ENCODE results near the gene ADD3. TPM values are rescaled to one million over a fixed set of nuclear protein-coding genes. Genes with fewer than 3 reads are reported as not detected.
"Not testable (repeated sequence)": the region's sequence is repeated elsewhere in the genome, so short reads cannot be mapped to it uniquely, and the experiment has no call there.

ADD3 gene
- polyA plus RNA-seq, 1 experiment = 192 TPM

- no peak overlapping the region for H3K4me3 ChIP-seq (ENCODE audit: low read depth, low read length)
- POLR2A ChIA-PET = interaction anchor here (0.8 kb wide), 1 partner anchor 106 kb away, joined by 3 read pairs; no protein-coding TSS in a partner anchor
- no peak for DNase-seq (ENCODE audit: low read depth, low spot score)
- H3K27ac ChIP-seq (ENCODE audit: low read depth, low read length) = no peak overlapping the region
- H3K9me3 ChIP-seq (ENCODE audit: control insufficient read depth, insufficient read depth, low read length) = no peaks in the 10 kb centered on the region
- CTCF ChIA-PET = interaction anchor here (0.6 to 3.2 kb wide), 2 partner anchors 223 to 230 kb away, joined by 3 to 25 read pairs; no protein-coding TSS in a partner anchor
- 0 out of 2 replicates have a peak, but pooled peaks have one; percentile 17 for TF ChIP-seq CTCF (IDR thresholded peaks at IDR 0.05; ENCODE audit: low read depth, low read length)
- no peaks in the 10 kb centered on the region for H3K27me3 ChIP-seq (ENCODE audit: control insufficient read depth, insufficient read depth, low read length)
These were observed 106.0 kb downstream of the ADD3 start for GRCh38 chr10:110113670-110114337.

DNA sequence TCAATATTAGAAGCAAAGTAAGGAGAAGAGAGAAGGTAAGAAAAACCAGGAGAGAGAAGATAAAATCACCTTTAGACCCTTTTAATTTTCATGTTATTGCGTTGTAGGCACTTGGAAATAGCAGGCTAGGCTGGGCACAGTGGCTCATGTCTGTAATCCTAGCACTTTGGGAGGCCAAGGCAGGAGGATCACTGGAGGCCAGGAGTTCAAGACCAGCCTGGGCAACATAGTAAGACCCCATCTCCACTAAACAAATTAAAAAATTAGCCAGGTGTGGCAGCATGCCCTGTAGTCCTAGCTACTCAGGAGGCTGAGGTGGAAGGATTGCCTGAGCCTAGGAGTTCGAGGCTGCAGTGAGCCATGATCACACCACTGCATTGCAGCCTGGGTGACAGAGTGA, 106.9 kb downstream of the ADD3 start:
- CTCF ChIA-PET = interaction anchor here (1.6 to 3.2 kb wide), 2 partner anchors 24 to 231 kb away, joined by 12 to 25 read pairs; no protein-coding TSS in a partner anchor
- POLR2A ChIA-PET; H3K27me3 ChIP-seq (ENCODE audit: control insufficient read depth, insufficient read depth, low read length); H3K4me3 ChIP-seq (ENCODE audit: low read depth, low read length); H3K27ac ChIP-seq (ENCODE audit: low read depth, low read length); DNase-seq (ENCODE audit: low read depth, low spot score); H3K9me3 ChIP-seq (ENCODE audit: control insufficient read depth, insufficient read depth, low read length): not testable (repeated sequence)

DNA sequence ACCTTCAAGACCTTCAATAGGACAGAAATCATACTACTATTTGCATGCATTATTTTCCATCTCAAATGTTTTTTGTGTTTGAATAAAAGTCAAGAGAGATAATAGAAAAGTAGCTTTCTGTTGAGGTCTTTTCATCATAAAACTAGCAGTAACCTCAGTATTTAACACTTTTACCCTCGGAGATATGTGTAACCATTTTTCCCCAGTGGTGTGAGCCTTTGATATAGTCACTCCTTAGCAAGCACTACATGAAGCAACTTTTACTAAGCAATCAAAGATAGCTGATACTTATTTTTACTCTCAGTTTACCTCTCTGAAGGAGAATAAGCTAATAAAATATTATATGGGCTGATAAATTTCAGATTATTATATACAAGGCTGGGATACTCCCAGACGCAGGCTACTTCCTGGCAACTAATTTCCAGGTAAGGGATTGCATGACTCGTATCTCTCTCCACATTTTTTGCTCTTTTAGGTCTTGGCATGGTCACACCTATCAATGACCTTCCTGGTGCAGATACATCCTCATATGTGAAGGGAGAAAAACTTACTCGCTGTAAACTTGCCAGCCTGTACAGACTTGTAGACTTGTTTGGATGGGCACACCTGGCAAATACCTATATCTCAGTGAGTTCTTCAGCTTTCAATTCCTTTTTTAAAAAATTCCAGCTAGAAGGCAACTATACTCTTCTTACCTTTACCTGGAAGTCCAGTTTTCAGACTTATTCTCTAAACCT, 108.2 kb downstream of the ADD3 start:
- no peak for TF ChIP-seq CTCF (IDR thresholded peaks at IDR 0.05; ENCODE audit: low read depth, low read length)

GRCh38 chr10:110118891-110119621, 111.3 kb downstream of the ADD3 start:
- Histone ChIP-seq H3K27me3 (ENCODE audit: control insufficient read depth, insufficient read depth, low read length) (no peaks in the 10 kb centered on the region), H3K4me3 (ENCODE audit: low read depth, low read length) (no peak overlapping the region), H3K9me3 (ENCODE audit: control insufficient read depth, insufficient read depth, low read length) (no peaks in the 10 kb centered on the region), H3K27ac (ENCODE audit: low read depth, low read length) (no peak overlapping the region)
- ChIA-PET CTCF (interaction anchor here (1.4 to 3.0 kb wide), 2 partner anchors 19 to 235 kb away, joined by 8 to 18 read pairs; no protein-coding TSS in a partner anchor), POLR2A (no interaction called here)
- DNase-seq (ENCODE audit: low read depth, low spot score) = no peak
- no peak for TF ChIP-seq CTCF (IDR thresholded peaks at IDR 0.05; ENCODE audit: low read depth, low read length)

More for the DNA sequence above, 108.2 kb downstream of the ADD3 start:
- CTCF ChIA-PET = interaction anchor here (0.8 to 3.2 kb wide), 3 partner anchors 22 to 232 kb away, joined by 3 to 25 read pairs (median 12); no protein-coding TSS in a partner anchor
- H3K9me3 ChIP-seq (ENCODE audit: control insufficient read depth, insufficient read depth, low read length) = no peaks in the 10 kb centered on the region
- no peak overlapping the region for H3K4me3 ChIP-seq (ENCODE audit: low read depth, low read length)
- H3K27ac ChIP-seq (ENCODE audit: low read depth, low read length) = no peak overlapping the region
- no peak for DNase-seq (ENCODE audit: low read depth, low spot score)
- no peaks in the 10 kb centered on the region for H3K27me3 ChIP-seq (ENCODE audit: control insufficient read depth, insufficient read depth, low read length)
- POLR2A ChIA-PET = no interaction called here

DNA sequence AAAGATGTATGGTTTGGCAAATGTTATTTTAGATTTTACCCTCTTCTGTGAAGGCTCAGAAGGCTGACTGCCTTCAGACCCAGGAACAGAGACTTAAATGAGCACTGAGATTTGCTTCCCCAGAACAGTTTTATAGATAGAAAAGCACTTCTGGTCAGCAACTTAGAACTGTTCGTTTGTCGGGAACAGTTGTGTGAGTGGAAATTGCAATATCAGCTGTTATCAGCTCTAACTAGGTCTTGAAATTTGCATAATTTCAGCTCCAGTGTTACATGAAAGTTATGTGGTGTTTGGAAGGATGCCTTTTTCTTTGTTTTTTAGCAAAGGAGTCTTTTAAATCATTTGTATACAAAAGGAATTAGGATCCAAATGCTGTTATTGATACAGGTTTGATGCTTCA, 115.8 kb downstream of the ADD3 start:
- CTCF ChIA-PET = interaction anchor here (2.6 kb wide), 1 partner anchor 15 kb away, joined by 13 read pairs; no protein-coding TSS in a partner anchor
- H3K9me3 ChIP-seq (ENCODE audit: control insufficient read depth, insufficient read depth, low read length) = no peaks in the 10 kb centered on the region

More for the DNA sequence above, 115.8 kb downstream of the ADD3 start:
- POLR2A ChIA-PET = no interaction called here
- DNase-seq (ENCODE audit: low read depth, low spot score) = no peak
- Histone ChIP-seq H3K27ac (ENCODE audit: low read depth, low read length) (no peak overlapping the region), H3K4me3 (ENCODE audit: low read depth, low read length) (no peak overlapping the region), H3K27me3 (ENCODE audit: control insufficient read depth, insufficient read depth, low read length) (no peaks in the 10 kb centered on the region)
- no peak for TF ChIP-seq CTCF (IDR thresholded peaks at IDR 0.05; ENCODE audit: low read depth, low read length)
